H1 (cell line): ENCODE measurements around the gene ROBO4. TPM values are rescaled to one million over a fixed set of nuclear protein-coding genes. Genes with fewer than 3 reads are reported as not detected.

Experiments used
- CTCF ChIA-PET: fragments of 300-600 bp; sonication (Branson Sonifier 250); formaldehyde crosslinking; loops from one replicate; lab custom pipeline; 2021; ENCODE audit not compliant: partially characterized antibody; lab: Charles Lee
- POLR2A ChIA-PET: fragments of 300-600 bp; sonication (Branson Sonifier 250); formaldehyde crosslinking; loops from one replicate; lab custom pipeline; 2021; ENCODE audit warnings: inconsistent platforms; ENCODE audit not compliant: partially characterized antibody; lab: Charles Lee
- DNase-seq, 2 experiments: peaks; one replicate each; pipeline versions ENCODE4 v3.0.0 to v3.0.0-alpha.2; 2010 to 2022; ENCODE audit warnings: low spot score in 2 of 2, low read depth in 1 of 2, mixed read lengths in 1 of 2
- FAIRE-seq: peaks from 2 replicates; lab custom pipeline; 2011; peaks lifted over from hg19 to GRCh38; lab: Jason Lieb, UNC
- H2AFZ ChIP-seq: 2 replicates; pipeline ENCODE4 v1.8.1; 2012; ENCODE audit warnings: low read length, inconsistent platforms
- H2AK5ac ChIP-seq: 2 replicates; pipeline ENCODE4 v1.6.1; 2013; ENCODE audit warnings: low read depth, low read length
- H2BK120ac ChIP-seq: replicated peaks from 2 replicates; pipeline ENCODE3; 2013; ENCODE audit warnings: low read depth, low read length, inconsistent platforms
- H2BK12ac ChIP-seq: 2 replicates; pipeline ENCODE4 v1.6.1; 2013; ENCODE audit warnings: low read depth, low read length
- H2BK15ac ChIP-seq: 2 replicates; pipeline ENCODE4 v1.6.1; 2013; ENCODE audit warnings: low read length
- H2BK20ac ChIP-seq: 2 replicates; pipeline ENCODE4 v1.6.1; 2013; ENCODE audit warnings: low read length
- H2BK5ac ChIP-seq: 2 replicates; pipeline ENCODE4 v1.6.1; 2013; ENCODE audit warnings: low read depth, low read length
- H3K14ac ChIP-seq: 2 replicates; pipeline ENCODE4 v1.6.1; 2013; ENCODE audit warnings: inconsistent platforms; ENCODE audit not compliant: insufficient read length
- H3K18ac ChIP-seq: 2 replicates; pipeline ENCODE4 v1.6.1; 2013; ENCODE audit warnings: low read length; ENCODE audit errors: extremely low read depth
- H3K23ac ChIP-seq: 2 replicates; pipeline ENCODE4 v1.6.1; 2013; ENCODE audit warnings: inconsistent platforms; ENCODE audit not compliant: insufficient read length
- H3K23me2 ChIP-seq: 2 replicates; pipeline ENCODE4 v1.6.1; 2013; ENCODE audit warnings: low read depth, low read length
- H3K27ac ChIP-seq: 2 replicates; pipeline ENCODE4 v1.6.1; 2011; ENCODE audit warnings: low read depth, low read length, inconsistent platforms
- H3K27me3 ChIP-seq, 4 experiments: replicated peaks in 1 of 4; 1 replicate in 1 of 4; 2 replicates in 3 of 4; pipeline versions ENCODE4 v1.6.1 to v1.8.1; 2011 to 2013; ENCODE audit warnings: low read length in 3 of 4, mild to moderate bottlenecking in 3 of 4, inconsistent platforms in 2 of 4, mixed read lengths in 2 of 4, moderate library complexity in 1 of 4; ENCODE audit not compliant: control insufficient read depth in 3 of 4, insufficient read depth in 3 of 4; ENCODE audit errors: extremely low read depth in 1 of 4
- H3K36me3 ChIP-seq, 4 experiments: 2 replicates each; pipeline versions ENCODE4 v1.6.1 to v1.8.1; 2011 to 2013; ENCODE audit warnings: mild to moderate bottlenecking in 4 of 4, low read length in 3 of 4, moderate library complexity in 2 of 4, control low read depth in 1 of 4, inconsistent platforms in 1 of 4; ENCODE audit not compliant: insufficient read depth in 4 of 4, control insufficient read depth in 2 of 4
- H3K4ac ChIP-seq: replicated peaks from 2 replicates; pipeline ENCODE3; 2013; ENCODE audit warnings: low read length, low read depth, mixed read lengths, inconsistent platforms; ENCODE audit not compliant: insufficient read length
- H3K4me1 ChIP-seq, 4 experiments: replicated peaks in 1 of 4; 1 replicate in 1 of 4; 2 replicates in 3 of 4; pipeline versions ENCODE4 v1.6.1 to v1.8.1; 2011 to 2013; ENCODE audit warnings: low read length in 3 of 4, inconsistent platforms in 2 of 4, mixed read lengths in 1 of 4; ENCODE audit not compliant: insufficient read depth in 4 of 4, control insufficient read depth in 3 of 4
- H3K4me2 ChIP-seq, 2 experiments: 2 replicates each; pipeline versions ENCODE4 v1.6.1 to v1.8.1; 2011 to 2013; ENCODE audit warnings: low read depth in 2 of 2, low read length in 2 of 2, control low read depth in 1 of 2, inconsistent platforms in 1 of 2, mild to moderate bottlenecking in 1 of 2; ENCODE audit not compliant: insufficient read depth in 1 of 2
- H3K4me3 ChIP-seq, 4 experiments: fragments of 200-600, 300-600 bp in 1 of 4; sonication (generic), shearing (Covaris generic), sonication (Bioruptor Twin) in 1 of 4; 2 replicates each; pipeline versions ENCODE4 v1.5.1 to v1.8.1; 2011 to 2016; ENCODE audit warnings: low read length in 4 of 4, low read depth in 3 of 4, control low read depth in 2 of 4, inconsistent platforms in 2 of 4, mild to moderate bottlenecking in 2 of 4, mixed read lengths in 1 of 4, moderate library complexity in 1 of 4; ENCODE audit not compliant: insufficient read depth in 2 of 4; ENCODE audit errors: extremely low read depth in 1 of 4
- H3K56ac ChIP-seq: replicated peaks from 2 replicates; pipeline ENCODE3; 2013; ENCODE audit warnings: low read depth, mild to moderate bottlenecking, mixed read lengths, low read length, inconsistent platforms; ENCODE audit not compliant: insufficient read length
- H3K79me1 ChIP-seq: 2 replicates; pipeline ENCODE4 v1.6.1; 2013; ENCODE audit warnings: low read depth, low read length, control low read depth
- H3K79me2 ChIP-seq, 2 experiments: 2 replicates each; pipeline versions ENCODE4 v1.6.1 to v1.8.1; 2012 to 2013; ENCODE audit warnings: low read length in 2 of 2, mild to moderate bottlenecking in 2 of 2, inconsistent platforms in 1 of 2; ENCODE audit not compliant: insufficient read depth in 2 of 2, control insufficient read depth in 1 of 2
- H3K9ac ChIP-seq, 4 experiments: replicated peaks in 1 of 4; 1 replicate in 1 of 4; 2 replicates in 3 of 4; pipeline versions ENCODE4 v1.6.1 to v1.8.1; 2011 to 2013; ENCODE audit warnings: low read depth in 3 of 4, low read length in 3 of 4, control low read depth in 2 of 4, mild to moderate bottlenecking in 2 of 4, moderate library complexity in 2 of 4, inconsistent platforms in 1 of 4; ENCODE audit errors: extremely low read depth in 1 of 4
- H3K9me3 ChIP-seq, 2 experiments: 2 replicates each; pipeline versions ENCODE4 v1.6.1 to v1.8.1; 2012 to 2013; ENCODE audit warnings: mild to moderate bottlenecking in 2 of 2, moderate library complexity in 2 of 2, control low read depth in 1 of 2, inconsistent platforms in 1 of 2, low read depth in 1 of 2, low read length in 1 of 2, mixed read lengths in 1 of 2; ENCODE audit not compliant: insufficient read depth in 2 of 2
- H4K20me1 ChIP-seq, 2 experiments: replicated peaks in 1 of 2; 2 replicates each; pipeline versions ENCODE3 to v1.8.1; 2011 to 2013; ENCODE audit warnings: inconsistent platforms in 2 of 2, low read length in 2 of 2, mild to moderate bottlenecking in 1 of 2; ENCODE audit not compliant: insufficient read depth in 2 of 2, control insufficient read depth in 1 of 2
- H4K5ac ChIP-seq: 2 replicates; pipeline ENCODE4 v1.6.1; 2013; ENCODE audit warnings: low read length, low read depth, mixed read lengths, inconsistent platforms; ENCODE audit not compliant: insufficient read length
- H4K8ac ChIP-seq: 2 replicates; pipeline ENCODE4 v1.8.0; 2013; ENCODE audit warnings: mild to moderate bottlenecking, moderate library complexity, low read length, inconsistent platforms; ENCODE audit not compliant: insufficient read depth; ENCODE audit errors: extremely low read depth
- H4K91ac ChIP-seq: replicated peaks from 2 replicates; pipeline ENCODE3; 2013; ENCODE audit warnings: low read length, mixed read lengths, inconsistent platforms; ENCODE audit not compliant: insufficient read length
- ATF2 ChIP-seq: IDR thresholded peaks from 2 replicates; pipeline ENCODE4 v1.6.1; 2012; ENCODE audit warnings: low read length, inconsistent platforms
- NANOG ChIP-seq: IDR thresholded peaks from 2 replicates; pipeline ENCODE4 v1.6.1; 2011; ENCODE audit warnings: low read length, low read depth, mild to moderate bottlenecking, inconsistent platforms; ENCODE audit not compliant: insufficient read depth, poor library complexity, severe bottlenecking
- SIRT6 ChIP-seq: IDR thresholded peaks from one replicate; pipeline ENCODE4 v1.7.1; 2012; ENCODE audit warnings: low read length, inconsistent platforms
- WGBS, 2 experiments: shearing (Covaris generic) in 1 of 2; methylation state at CpG; one replicate each; pipeline versions ENCODE4 v1.1.6 to v1.1.7; 2013 to 2015; ENCODE audit warnings: low lambda C conversion rate in 2 of 2, mixed read lengths in 2 of 2, inconsistent platforms in 1 of 2, low coverage in 1 of 2, missing lambda C conversion rate in 1 of 2; ENCODE audit not compliant: insufficient replicate concordance in 2 of 2, insufficient coverage in 1 of 2, insufficient read length in 1 of 2; ENCODE audit errors: extremely low coverage in 1 of 2, missing lambda C conversion rate in 1 of 2; 5-methylcytosine and 5-hydroxymethylcytosine counted together
- polyA plus RNA-seq, 7 experiments: library from polyadenylated mRNA; depleted of rRNA in 3 of 7; stranded (reverse) in 5 of 7; unstranded in 2 of 7; fragments of >200 nt in 5 of 7; fragments of 200-250 nt in 2 of 7; gene quantifications; 1 replicate in 5 of 7; 2 replicates in 1 of 7; 4 replicates in 1 of 7; pipeline versions ENCODE4 v1.2.1 to v1.2.3, GENCODE V29; 2011 to 2013; ENCODE audit warnings: missing spikeins in 2 of 7, mixed read lengths in 2 of 7
- total RNA-seq: library from RNA; stranded (reverse); fragmentation: NEBNext Ultra II Directional; extraction: Animal tissue kit (Norgen Biotek cat#: 25700); gene quantifications from 2 replicates; pipeline ENCODE4 v1.2.1, GENCODE V29; 2021

Gene ROBO4
- total and polyA plus RNA-seq, 2 of the 8 experiments (the other 6 are each of a cell fraction or from before 2014, with no cell fraction given) = 0.03 TPM; not detected in 1

GRCh38 chr11:124880290-124880611 lies 17.4 kb downstream of the ROBO4 start:
- Histone ChIP-seq H2BK120ac (no peak overlapping the region), H3K27me3 (peaks cover 0 to 8% (median 7%) of the 10 kb centered on the region in 4 experiments; a peak in 6 of 7 replicates), H3K36me3 (no peaks in the 10 kb centered on the region), H3K4ac (no peak overlapping the region), H3K4me1 (peaks cover 0 to 14% (median 8%) of the 10 kb centered on the region in 4 experiments; a peak in 5 of 7 replicates), H3K9ac (no peak overlapping the region), H3K9me3 (no peaks in the 10 kb centered on the region), H3K79me1 (no peaks in the 10 kb centered on the region), H2BK12ac (no peak overlapping the region), H4K8ac (no peak overlapping the region), H2AFZ (no peak overlapping the region), H3K4me2 (no peak overlapping the region), H3K79me2 (no peaks in the 10 kb centered on the region), H2AK5ac (no peak overlapping the region; the same call in 1 of the 2 replicates), H4K5ac (no peak overlapping the region), H3K23me2 (peaks cover 8% of the 10 kb centered on the region; the same call in 1 of the 2 replicates), H2BK15ac (no peak overlapping the region), H3K56ac (no peak overlapping the region), H3K18ac (no peak overlapping the region), H3K23ac (no peak overlapping the region), H2BK20ac (no peak overlapping the region), H3K27ac (no peak overlapping the region), H3K14ac (no peak overlapping the region), H4K91ac (no peak overlapping the region), H4K20me1 (no peaks in the 10 kb centered on the region), H2BK5ac (no peak overlapping the region), H3K4me3 (no peak overlapping the region)
- WGBS, 2 experiments = 84% methylated on average over 10 of the region's 10 CpGs; no CpG with 5 or more reads in 1 of the 2 experiments
- CTCF ChIA-PET = interaction anchor here (1.0 to 1.6 kb wide), 5 partner anchors 9 to 83 kb away, joined by 3 to 4 read pairs (median 3); partner anchors contain the start of gene ROBO4
- FAIRE-seq (no peak), DNase-seq (no peak)
- TF ChIP-seq NANOG (no peak), ATF2 (no peak), SIRT6 (no peak)
- POLR2A ChIA-PET = interaction anchor here (1.3 to 1.4 kb wide), 2 partner anchors 14 to 89 kb away, joined by 3 read pairs; partner anchors contain the start of gene ROBO3
